Measurements from ENCODE around the gene KLHL7.
"Not testable (repeated sequence)": the region's sequence is repeated elsewhere in the genome, so short reads cannot be mapped to it uniquely, and the experiment has no call there.

KLHL7 gene

DNA sequence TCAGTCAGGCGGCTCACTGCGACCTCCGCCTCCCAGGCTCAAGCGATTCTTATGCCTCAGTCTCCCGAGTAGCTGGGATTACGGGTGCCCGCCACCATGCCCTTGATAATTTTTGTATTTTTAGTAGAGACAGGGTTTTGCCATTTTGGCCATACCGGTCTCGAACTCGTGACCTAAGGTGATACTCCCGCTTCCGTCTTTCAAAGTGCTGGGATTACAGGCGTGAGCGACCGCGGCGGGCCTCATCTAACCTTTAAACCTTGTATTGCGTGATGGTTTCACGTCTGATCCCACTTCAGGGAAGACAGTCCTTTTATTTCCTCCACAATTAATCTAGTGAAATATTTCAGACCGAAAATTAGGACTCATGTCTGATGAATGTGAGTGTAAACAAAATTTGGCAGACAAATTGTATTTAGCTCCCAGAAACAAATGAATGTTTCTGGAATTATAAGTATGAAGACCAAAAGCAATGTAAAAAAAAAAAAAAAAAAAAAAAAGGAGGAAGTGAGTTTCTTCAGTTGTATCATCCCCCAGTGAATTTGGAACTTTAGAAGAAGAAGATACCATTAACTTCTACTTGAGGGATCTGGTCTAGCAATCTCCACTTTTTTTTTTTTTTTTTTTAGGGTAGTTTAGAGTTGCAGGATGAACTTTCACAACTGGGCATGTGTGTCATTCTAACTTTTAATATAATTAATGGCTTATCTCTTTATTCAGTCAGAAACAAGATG is 77.9 kb downstream of the KLHL7 start:
- DNase-seq = no peak

DNA sequence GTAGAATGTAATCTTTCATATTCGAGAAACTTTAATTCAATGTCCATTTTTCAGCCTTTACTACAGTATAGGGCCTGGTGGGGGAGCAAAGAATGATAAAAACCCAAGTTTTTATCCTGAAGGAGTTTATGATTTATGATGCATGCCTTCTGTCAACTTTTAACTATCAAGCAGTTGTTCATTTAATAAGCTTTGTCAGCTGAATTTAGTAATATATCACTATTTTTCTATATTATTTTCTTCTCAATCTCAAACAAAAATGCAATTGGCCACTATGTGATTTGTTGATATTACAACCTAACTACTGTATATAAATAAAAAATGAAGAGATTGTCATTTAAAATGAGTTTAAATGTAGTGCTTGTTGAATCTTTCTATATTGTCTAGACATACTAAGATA is 78.7 kb downstream of the KLHL7 start:
- DNase-seq = no peak

DNA sequence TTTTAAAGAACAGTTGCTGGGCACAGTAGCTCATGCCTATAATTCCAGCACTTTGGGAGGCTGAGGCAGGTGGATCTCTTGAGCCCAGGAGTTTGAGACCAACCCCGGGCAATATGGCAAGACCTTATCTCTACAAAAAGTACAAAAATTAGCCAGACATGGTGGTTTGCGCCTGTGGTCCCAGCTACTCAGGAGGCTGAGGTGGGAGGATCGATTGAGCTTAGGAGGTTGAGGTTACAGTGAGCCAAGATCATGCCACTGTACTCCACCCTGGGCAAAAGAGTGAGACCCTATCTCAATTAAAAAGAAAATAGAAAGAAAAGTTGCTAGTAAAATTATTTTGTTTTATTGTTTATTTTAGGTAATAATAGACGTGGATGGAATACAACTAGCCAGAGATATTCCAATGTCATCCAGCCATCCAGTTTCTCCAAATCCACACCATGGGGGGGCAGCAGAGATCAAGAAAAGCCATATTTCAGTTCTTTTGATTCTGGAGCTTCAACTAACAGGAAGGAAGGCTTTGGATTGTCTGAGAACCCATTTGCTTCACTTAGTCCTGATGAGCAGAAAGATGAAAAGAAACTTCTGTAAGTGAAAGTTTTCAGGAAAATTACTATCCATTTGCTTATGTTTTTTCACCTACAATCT is 79.2 kb downstream of the KLHL7 start:
- DNase-seq = peak; percentile 19

- no peak for DNase-seq
Observed at GRCh38 chr7:23185980-23186379, 80.4 kb downstream of the KLHL7 start.

DNA sequence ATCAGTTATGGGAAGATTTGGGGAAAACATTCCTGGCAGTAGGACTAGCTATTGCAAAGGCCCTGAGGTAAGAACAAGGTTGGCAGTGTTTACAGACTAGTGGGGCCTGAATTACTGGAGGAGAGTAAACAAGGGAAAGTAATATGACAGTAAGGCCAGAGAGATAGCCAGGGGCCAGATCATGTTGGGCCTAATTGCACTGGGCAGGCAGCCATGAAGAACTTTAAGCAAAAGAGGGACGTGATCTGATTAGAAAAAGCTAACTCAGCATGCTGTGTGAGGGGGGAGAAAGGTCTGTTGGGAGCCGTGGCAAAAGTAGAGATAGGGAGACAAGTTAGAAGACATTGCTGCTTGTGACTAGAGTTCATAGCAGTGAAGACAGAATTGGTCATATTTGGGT is 85.4 kb downstream of the KLHL7 start:
- DNase-seq = no peak

DNA sequence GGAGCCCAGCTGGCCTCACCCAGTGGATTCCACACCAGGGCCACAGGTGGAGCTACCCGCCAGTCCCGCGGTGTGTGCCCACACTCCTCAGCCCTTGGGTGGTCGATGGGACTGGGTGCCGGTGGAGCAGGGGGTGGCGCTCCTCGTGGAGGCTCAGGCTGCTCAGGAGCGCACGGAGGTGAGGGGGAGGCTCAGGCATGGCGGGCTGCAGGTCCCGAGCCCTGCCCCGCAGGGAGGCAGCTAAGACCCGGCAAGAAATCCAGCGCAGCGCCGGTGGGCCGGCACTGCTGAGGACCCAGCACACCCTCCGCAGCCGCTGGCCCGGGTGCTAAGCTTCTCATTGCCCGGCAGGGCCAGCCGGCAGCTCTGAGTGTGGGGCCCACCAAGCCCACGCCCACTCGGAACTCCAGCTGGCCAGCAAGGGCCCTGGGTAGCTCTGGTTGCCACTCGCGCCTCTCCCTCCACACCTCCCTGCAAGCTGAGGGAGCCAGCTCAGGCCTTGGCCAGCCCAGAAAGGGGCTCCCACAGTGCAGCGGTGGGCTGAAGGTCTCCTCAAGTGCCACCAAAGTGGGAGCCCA is 88.2 kb downstream of the KLHL7 start:
- DNase-seq = not testable (repeated sequence)

DNA sequence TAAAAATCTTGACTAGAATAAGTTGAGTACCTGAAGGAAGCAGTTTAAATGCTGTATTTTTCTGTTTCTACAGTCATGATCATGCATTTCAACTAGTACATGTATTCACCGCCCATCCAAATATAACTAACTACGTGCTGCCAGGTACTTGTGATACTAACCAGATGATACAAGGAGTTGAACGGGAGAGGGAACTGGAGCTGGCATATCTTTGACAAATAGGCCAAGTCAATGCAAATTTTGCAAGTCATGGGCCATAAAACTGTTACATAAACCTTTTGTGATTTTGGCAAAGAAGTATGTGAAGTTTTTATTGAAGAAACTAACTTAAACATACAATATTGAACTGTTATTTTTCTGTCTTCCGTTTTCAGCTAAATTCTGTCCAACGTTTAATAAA is 90.7 kb downstream of the KLHL7 start:
- no peak for DNase-seq

DNA sequence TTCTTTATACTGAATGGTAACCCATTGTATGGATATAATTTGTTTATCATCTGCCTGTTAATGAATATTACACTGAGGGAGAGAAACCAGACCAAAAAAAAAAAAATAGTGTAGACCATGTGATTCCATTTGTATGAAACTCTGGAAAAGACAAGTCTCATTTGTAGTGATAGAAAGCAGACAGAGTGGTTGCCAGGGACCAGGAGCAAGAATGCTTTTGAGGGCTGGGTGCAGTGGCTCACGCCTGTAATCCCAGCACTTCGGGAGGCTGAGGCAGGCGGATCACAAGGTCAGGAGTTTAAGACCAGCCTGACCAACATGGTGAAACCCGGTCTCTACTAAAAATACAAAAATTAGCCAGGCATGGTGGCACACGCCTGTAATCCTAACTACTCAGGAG is 92.2 kb downstream of the KLHL7 start:
- DNase-seq = not testable (repeated sequence)

DNA sequence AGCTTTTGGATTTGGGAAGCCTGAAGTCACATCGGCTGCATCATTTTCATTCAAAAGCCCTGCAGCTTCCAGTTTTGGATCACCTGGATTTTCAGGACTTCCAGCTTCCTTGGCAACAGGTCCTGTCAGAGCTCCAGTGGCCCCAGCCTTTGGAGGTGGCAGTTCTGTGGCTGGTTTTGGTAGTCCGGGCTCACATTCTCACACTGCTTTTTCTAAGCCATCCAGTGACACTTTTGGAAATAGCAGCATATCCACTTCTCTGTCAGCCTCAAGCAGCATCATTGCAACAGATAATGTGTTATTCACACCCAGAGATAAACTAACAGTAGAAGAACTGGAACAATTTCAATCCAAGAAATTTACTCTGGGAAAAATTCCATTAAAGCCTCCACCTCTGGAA is 94.7 kb downstream of the KLHL7 start:
- no peak for DNase-seq

GRCh38 chr7:23204241-23204640 is 98.7 kb downstream of the KLHL7 start:
- no peak for DNase-seq

DNA sequence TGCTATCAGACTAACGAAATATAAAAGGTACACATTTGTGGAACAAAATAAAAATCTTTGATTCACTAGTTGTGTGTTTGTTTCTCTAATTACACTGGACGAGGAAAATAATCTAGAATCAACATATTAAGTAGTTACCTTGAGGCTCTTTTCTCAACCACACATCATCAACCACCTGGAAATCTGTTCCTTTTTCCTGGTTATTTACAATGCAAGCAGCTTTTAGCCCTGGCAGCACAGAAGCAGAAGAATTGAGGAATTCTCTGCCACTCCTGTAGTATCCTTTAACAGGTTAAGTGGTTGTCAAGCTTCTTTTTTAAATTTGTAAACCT is 100.0 kb downstream of the KLHL7 start:
- DNase-seq = no peak

DNA sequence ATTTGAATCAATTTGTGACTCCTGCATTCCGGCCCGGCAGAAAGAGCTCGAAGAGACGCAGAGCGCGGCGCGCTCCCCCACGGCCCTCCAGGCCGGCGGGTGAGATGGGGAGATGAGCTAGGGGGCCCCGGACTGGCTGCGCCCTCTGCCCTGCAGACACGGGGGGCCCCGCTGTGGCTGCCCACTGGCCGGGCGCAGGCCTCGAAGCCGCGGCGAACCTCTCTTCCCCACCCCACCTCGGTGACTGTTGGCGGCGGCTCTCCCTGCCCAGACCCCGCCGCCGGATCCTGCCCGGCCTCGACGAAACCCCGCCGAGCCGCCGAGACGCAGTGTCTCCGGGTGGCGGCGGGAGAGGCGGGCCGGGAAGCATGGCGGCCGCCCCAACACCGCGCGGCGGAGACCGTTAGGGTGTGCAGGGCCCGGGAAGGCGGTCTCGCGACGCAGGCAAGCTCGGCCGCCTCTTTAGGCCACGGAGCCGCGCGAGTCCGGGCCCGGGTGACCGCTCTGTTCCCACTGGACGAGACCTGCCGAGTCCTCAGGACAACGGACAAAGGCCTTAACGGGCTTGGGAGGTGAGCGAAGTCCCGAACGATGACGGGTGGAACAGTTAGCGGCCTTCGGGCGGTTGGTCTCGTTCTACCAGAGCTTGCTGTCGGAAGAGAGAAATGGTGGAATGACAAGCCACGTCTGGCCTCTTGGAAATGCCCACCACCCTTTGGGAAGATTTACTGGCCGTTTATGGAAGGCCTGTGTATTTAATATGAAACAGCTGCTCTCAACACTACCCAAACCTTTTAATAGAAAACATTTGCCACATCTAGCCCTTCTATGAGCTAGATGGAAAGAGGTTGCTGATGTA is 100.6 kb downstream of the KLHL7 start:
- DNase-seq = peak; percentile 20

GRCh38 chr7:23207021-23207420 is 101.4 kb downstream of the KLHL7 start:
- no peak for DNase-seq

GRCh38 chr7:23207884-23208283 is 102.3 kb downstream of the KLHL7 start:
- no peak for DNase-seq

DNA sequence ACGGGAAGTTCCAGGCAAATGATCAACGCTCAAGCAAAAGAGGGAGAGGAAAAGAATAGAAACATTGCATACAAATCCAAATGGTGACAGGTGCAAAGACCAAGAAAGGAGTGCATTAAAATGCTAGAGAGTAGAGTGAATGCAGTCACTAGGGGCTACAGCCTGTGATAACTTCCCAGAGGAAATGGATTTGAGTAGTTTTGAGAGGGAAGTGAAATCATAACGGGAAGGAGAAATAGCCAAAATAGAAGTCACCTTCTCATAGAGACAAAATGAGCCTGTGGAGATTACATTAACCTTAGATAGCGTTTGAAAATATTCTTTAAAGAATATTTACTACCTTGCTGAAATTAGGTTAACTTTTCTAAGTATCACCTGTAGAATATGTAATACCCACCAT is 102.7 kb downstream of the KLHL7 start:
- no peak for DNase-seq

- no peak for DNase-seq
Observed at GRCh38 chr7:23210506-23210905, 104.9 kb downstream of the KLHL7 start.

DNA sequence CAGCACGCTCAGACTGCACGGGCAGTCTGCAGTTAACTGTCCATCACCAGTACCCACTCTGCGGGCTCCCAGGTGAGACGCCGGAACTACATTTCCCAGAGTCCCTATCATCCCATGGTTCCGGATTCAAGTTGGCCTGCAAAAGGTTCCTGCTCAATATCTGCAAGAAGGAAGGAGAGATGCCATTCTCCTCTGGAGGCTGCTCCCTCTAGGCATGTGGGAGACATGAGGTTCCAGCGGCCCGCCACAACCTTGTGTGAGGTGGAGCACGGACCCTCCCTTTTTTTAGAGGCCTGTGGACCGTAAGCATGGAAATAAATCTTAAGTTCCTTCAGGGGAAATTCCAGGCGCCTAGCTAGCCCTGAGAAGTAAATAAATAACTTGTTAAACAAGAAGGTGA is 106.0 kb downstream of the KLHL7 start:
- DNase-seq = no peak

GRCh38 chr7:23212395-23212794 is 106.8 kb downstream of the KLHL7 start:
- DNase-seq = no peak

DNA sequence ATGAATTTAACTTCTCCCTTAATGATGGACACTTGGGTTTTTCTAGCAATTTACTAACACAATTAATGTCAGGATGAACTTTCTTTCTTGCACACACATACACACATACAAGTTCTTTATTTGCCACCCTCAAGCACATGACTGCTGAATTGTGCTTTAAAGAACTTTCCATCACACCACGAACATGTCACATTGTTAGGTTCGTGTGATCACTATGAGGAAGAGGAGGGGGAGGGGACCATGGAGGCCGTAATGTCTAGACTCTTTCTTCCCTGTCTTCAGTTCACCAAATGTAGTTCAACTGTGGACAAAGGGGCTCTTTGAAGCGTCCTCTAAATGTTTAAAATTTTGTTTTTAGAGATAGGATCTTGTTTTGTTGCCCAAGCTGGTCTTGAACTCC is 107.3 kb downstream of the KLHL7 start:
- no peak for DNase-seq

DNA sequence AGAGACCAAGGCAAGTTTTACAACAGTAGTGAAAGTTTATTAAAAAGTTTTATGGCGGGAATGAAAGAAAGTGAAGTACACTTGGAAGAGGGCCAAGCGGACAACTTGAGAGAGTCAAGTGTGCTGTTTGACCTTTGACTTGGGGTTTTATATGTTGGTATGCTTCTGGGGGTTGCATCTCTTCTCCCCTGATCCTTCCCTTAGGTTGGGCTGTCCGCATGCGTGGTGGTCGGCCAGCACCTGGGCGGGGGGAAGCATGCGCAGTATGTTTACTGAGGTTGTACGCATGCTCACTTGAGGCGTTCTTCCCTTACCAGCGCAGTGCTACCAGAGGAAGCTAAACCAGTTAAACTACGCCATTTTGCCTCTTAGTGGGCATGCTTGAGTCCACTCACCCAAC is 108.2 kb downstream of the KLHL7 start:
- no peak for DNase-seq

- DNase-seq = no peak
Observed at GRCh38 chr7:23214423-23214822, 108.8 kb downstream of the KLHL7 start.

DNA sequence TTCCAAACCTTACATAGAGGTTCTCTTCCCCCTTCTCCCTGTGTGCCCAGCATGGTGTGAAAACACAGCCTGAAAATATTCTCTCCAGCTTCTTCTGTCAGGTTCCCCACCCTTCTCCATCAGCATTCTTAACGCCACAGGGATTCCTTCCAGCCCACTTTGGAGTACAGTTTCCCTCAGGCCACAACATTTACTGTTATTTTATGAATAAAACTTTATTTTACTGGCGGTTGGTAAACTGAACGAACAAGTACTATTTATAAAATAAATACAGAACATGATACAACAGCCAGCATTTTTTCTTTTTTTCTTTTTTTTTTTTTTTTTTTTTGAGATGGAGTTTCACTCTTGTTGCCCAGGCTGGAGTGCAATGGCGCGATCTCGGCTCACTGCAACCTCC is 109.4 kb downstream of the KLHL7 start:
- no peak for DNase-seq

GRCh38 chr7:23216021-23216420 is 110.4 kb downstream of the KLHL7 start:
- DNase-seq = no peak

DNA sequence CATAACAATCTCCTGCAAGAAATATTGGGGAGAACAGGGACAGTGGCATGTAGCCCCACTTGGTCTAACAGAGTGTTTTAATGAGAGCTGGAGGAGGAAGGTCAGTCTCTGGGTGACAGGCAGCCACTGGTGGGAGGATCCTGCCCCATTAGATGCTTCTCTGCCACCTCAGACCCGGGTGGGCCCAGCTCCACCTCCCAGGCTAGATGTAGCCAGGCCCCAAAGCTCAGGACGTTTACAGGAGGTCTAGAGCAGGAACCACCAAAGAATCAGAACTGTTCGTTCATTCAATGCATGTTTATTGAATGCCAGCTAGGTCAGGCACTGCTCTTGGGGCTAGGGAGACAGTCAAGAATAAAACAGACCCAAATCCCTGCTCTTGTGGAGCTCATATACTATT is 112.6 kb downstream of the KLHL7 start:
- DNase-seq = no peak

All from NCI-H1105 (cell line).